GM12878 (cell line): ENCODE results near the gene LCORL. TPM values are rescaled to one million over a fixed set of nuclear protein-coding genes. Genes with fewer than 3 reads are reported as not detected.
A peak's percentile ranks its signal among the peaks of the same experiment; 100 is the strongest.

Source experiments
- ATAC-seq: fragments of 200-7000 bp; cut with Tn5 transposase; 3 replicates; pipeline ENCODE4 v1.9.1; 2020; ENCODE audit warnings: mild to moderate bottlenecking, moderate library complexity
- BruUV-seq: library from RNA; stranded (reverse); fragments of 400-500 nt; replicated peaks from 2 replicates; lab custom pipeline; 2021; lab: Mats Ljungman, UMichigan
- CTCF ChIA-PET: fragments of 300-600 bp; sonication (Branson Sonifier 250); formaldehyde crosslinking; extraction: SDS; loops from one replicate; lab custom pipeline; 2021; ENCODE audit warnings: inconsistent platforms; lab: Yijun Ruan, JAX
- POLR2A ChIA-PET: fragments of 350-600 bp; formaldehyde crosslinking; extraction: SDS; loops from one replicate; lab custom pipeline; 2021; ENCODE audit warnings: inconsistent platforms; lab: Charles Lee
- RAD21 ChIA-PET: fragments of 300-600 bp; sonication (Branson Sonifier 250); formaldehyde crosslinking; loops from one replicate; lab custom pipeline; 2023; ENCODE audit warnings: antibody characterized with exemption; ENCODE audit not compliant: unreplicated experiment; lab: Charles Lee
- SMC1A ChIA-PET: fragments of 300-600 bp; sonication (Branson Sonifier 250); formaldehyde crosslinking; loops from one replicate; lab custom pipeline; 2023; ENCODE audit not compliant: unreplicated experiment, uncharacterized antibody; lab: Charles Lee
- DNase-seq: peaks from one replicate; pipeline ENCODE4 v3.0.0-alpha.2; 2011; ENCODE audit warnings: low read depth, low spot score
- FAIRE-seq: peaks from 3 replicates; lab custom pipeline; 2011; peaks lifted over from hg19 to GRCh38; lab: Jason Lieb, UNC
- H2AFZ ChIP-seq: 2 replicates; pipeline ENCODE4 v1.6.0; 2011; ENCODE audit warnings: low read depth, low read length, control low read depth; ENCODE audit not compliant: control insufficient read depth
- H3K27ac ChIP-seq: 2 replicates; pipeline ENCODE4 v1.5.1; 2011; ENCODE audit warnings: control low read depth; ENCODE audit not compliant: control insufficient read depth, insufficient read depth
- H3K27me3 ChIP-seq, 2 experiments: replicated peaks in 1 of 2; 2 replicates each; pipeline versions ENCODE4 v1.6.0 to v1.6.1; 2011; ENCODE audit warnings: low read length in 1 of 2; ENCODE audit not compliant: control insufficient read depth in 2 of 2, insufficient read depth in 2 of 2
- H3K36me3 ChIP-seq, 2 experiments: 2 replicates each; pipeline ENCODE4 v1.5.1; 2011; ENCODE audit warnings: low read length in 1 of 2; ENCODE audit not compliant: control insufficient read depth in 2 of 2, insufficient read depth in 2 of 2
- H3K4me1 ChIP-seq: 2 replicates; pipeline ENCODE4 v1.6.1; 2011; ENCODE audit warnings: mild to moderate bottlenecking, low read length, moderate library complexity, mixed read lengths; ENCODE audit not compliant: control insufficient read depth, insufficient read depth
- H3K4me2 ChIP-seq: 2 replicates; pipeline ENCODE4 v1.6.0; 2011; ENCODE audit warnings: control low read depth; ENCODE audit not compliant: control insufficient read depth, insufficient read depth
- H3K4me3 ChIP-seq: fragments of 200-600 bp; sonication (generic); 2 replicates; pipeline ENCODE4 v1.5.1; 2016
- H3K79me2 ChIP-seq: 2 replicates; pipeline ENCODE4 v1.6.0; 2011; ENCODE audit warnings: low read length; ENCODE audit not compliant: control insufficient read depth, insufficient read depth
- H3K9ac ChIP-seq: 2 replicates; pipeline ENCODE4 v1.8.0; 2011; ENCODE audit warnings: low read length, control low read depth, mixed read lengths; ENCODE audit not compliant: control insufficient read depth, insufficient read depth
- H3K9me3 ChIP-seq: replicated peaks from 3 replicates; pipeline ENCODE4 v1.5.1; 2011; ENCODE audit warnings: mild to moderate bottlenecking, low read length; ENCODE audit not compliant: control insufficient read depth, insufficient read depth
- H4K20me1 ChIP-seq: 2 replicates; pipeline ENCODE4 v1.6.0; 2011; ENCODE audit not compliant: control insufficient read depth, insufficient read depth
- CBX5 ChIP-seq: sonication (generic); IDR thresholded peaks from 2 replicates; pipeline ENCODE4 v1.6.1; 2016; ENCODE audit warnings: low read depth, moderate library complexity, mild to moderate bottlenecking, inconsistent platforms
- CHD1 ChIP-seq: IDR thresholded peaks from 2 replicates; pipeline ENCODE4 v1.6.1; 2012; ENCODE audit warnings: low read depth, low read length, improper control_type of control experiment
- CTCF ChIP-seq, 3 experiments: IDR thresholded peaks in 2 of 3; conservative IDR thresholded peaks in 1 of 3; 2 replicates each; pipeline ENCODE4 v1.5.1; 2011; ENCODE audit warnings: low read depth in 3 of 3, low read length in 3 of 3, mild to moderate bottlenecking in 3 of 3, control low read depth in 2 of 3, moderate library complexity in 2 of 3, inconsistent platforms in 1 of 3, mixed read lengths in 1 of 3; ENCODE audit not compliant: control insufficient read depth in 2 of 3, insufficient read depth in 1 of 3; ENCODE audit errors: extremely low read depth in 1 of 3
- E2F4 ChIP-seq: IDR thresholded peaks from 2 replicates; pipeline ENCODE4 v1.6.1; 2012; ENCODE audit warnings: low read depth, low read length, improper control_type of control experiment
- LARP7 ChIP-seq: fragments of 450-650 bp; IDR thresholded peaks from 2 replicates; pipeline ENCODE4 v1.6.1; 2017; ENCODE audit warnings: mild to moderate bottlenecking
- MEF2A ChIP-seq: IDR thresholded peaks from 2 replicates; pipeline ENCODE4 v1.6.1; 2011; ENCODE audit warnings: low read depth, mild to moderate bottlenecking, low read length, moderate library complexity; ENCODE audit not compliant: insufficient read depth
- MXI1 ChIP-seq: fragments of 150-350 bp; IDR thresholded peaks from 2 replicates; pipeline ENCODE4 v1.6.1; 2011; ENCODE audit warnings: low read depth, mild to moderate bottlenecking, inconsistent platforms, low read length, improper control_type of control experiment
- NKRF ChIP-seq: fragments of 450-650 bp; conservative IDR thresholded peaks from 2 replicates; pipeline ENCODE4 v1.6.1; 2017; ENCODE audit warnings: mild to moderate bottlenecking, moderate library complexity
- NR2F1 ChIP-seq: fragments of 450-650 bp; conservative IDR thresholded peaks from 2 replicates; pipeline ENCODE4 v1.6.1; 2017; ENCODE audit warnings: mild to moderate bottlenecking
- PAX5 ChIP-seq: IDR thresholded peaks from 2 replicates; pipeline ENCODE4 v1.6.1; 2011; ENCODE audit warnings: low read depth, low read length, borderline replicate concordance
- RUNX3 ChIP-seq: IDR thresholded peaks from 2 replicates; pipeline ENCODE4 v1.6.1; 2012; ENCODE audit warnings: low read length, inconsistent platforms
- SMC3 ChIP-seq: IDR thresholded peaks from 2 replicates; pipeline ENCODE4 v1.6.1; 2011; ENCODE audit warnings: low read length, improper control_type of control experiment, borderline replicate concordance
- SREBF1 ChIP-seq: IDR thresholded peaks from 2 replicates; pipeline ENCODE4 v1.6.1; 2012; ENCODE audit warnings: mild to moderate bottlenecking, low read length
- TARDBP ChIP-seq: IDR thresholded peaks from 2 replicates; pipeline ENCODE4 v1.6.1; 2016; ENCODE audit warnings: borderline replicate concordance
- WGBS: methylation state at CpG from one replicate; pipeline ENCODE4 v1.1.6; 2016; ENCODE audit warnings: low lambda C conversion rate; ENCODE audit not compliant: insufficient replicate concordance, insufficient coverage; ENCODE audit errors: missing lambda C conversion rate; 5-methylcytosine and 5-hydroxymethylcytosine counted together
- in situ Hi-C: fragments of 300-500 bp; cut with MboI; formaldehyde crosslinking; loops from 9 replicates; pipeline ENCODE4 v1.14.3; 2018; ENCODE audit warnings: mixed read lengths
- intact Hi-C: fragments of 100-400 bp; cut with micrococcal nuclease; formaldehyde crosslinking; loops from one replicate; pipeline ENCODE4 v1.14.2; 2022; ENCODE audit not compliant: unreplicated experiment
- polyA plus RNA-seq, 11 experiments: library from polyadenylated mRNA; depleted of rRNA in 4 of 11; unstranded in 6 of 11; stranded (reverse) in 5 of 11; fragments of >200 nt; fragmentation: Nextera tagmentation in 4 of 11; fragmentation: Illumina TruSeq in 1 of 11; extraction: Ambion mirVana in 4 of 11; extraction: Trizol in 1 of 11; gene quantifications; 1 replicate in 1 of 11; 2 replicates in 10 of 11; pipeline versions ENCODE4 v1.2.1 to v1.2.3, GENCODE V29; 2011 to 2016; ENCODE audit warnings: inconsistent platforms in 2 of 11, missing spikeins in 2 of 11, low read depth in 1 of 11
- total RNA-seq, 4 experiments: library from RNA; depleted of rRNA in 3 of 4; stranded (reverse); fragments of >200 nt in 3 of 4; fragmentation: Illumina TruSeq in 1 of 4; extraction: Trizol in 1 of 4; gene quantifications; 2 replicates each; pipeline versions ENCODE4 v1.2.1 to v1.2.3, GENCODE V29; 2013 to 2021

The LCORL gene
- total and polyA plus RNA-seq, 10 of the 15 experiments (the other 5 are each of a cell fraction or from before 2014, with no cell fraction given) = 2.2 to 9.8 (median 5.9) TPM

- peaks cover 4% of the 10 kb centered on the region; the same call in 1 of the 2 replicates for H4K20me1 ChIP-seq
- intact Hi-C loops = loop anchor here (2.0 to 10.0 kb wide), 2 partner anchors 210 to 394 kb away; partner anchors contain the start of gene LCORL
- ChIA-PET CTCF (interaction anchor here (1.0 to 7.1 kb wide), 4 partner anchors 13 to 262 kb away, joined by 4 to 93 read pairs (median 22); no protein-coding TSS in a partner anchor), POLR2A (interaction anchor here (1.7 to 2.6 kb wide), 2 partner anchors 10 to 197 kb away, joined by 4 to 12 read pairs; partner anchors contain the start of gene MED28), SMC1A (interaction anchor here (1.0 to 7.6 kb wide), 2 partner anchors 211 to 264 kb away, joined by 3 to 68 read pairs; partner anchors contain the start of gene LCORL), RAD21 (interaction anchor here (1.4 to 6.8 kb wide), 3 partner anchors 14 to 263 kb away, joined by 3 to 63 read pairs (median 4); no protein-coding TSS in a partner anchor)
- no peaks in the 10 kb centered on the region; a peak in 1 of 4 replicates for H3K27me3 ChIP-seq
- BruUV-seq = no TSS peak
- 0 out of 4 replicates have a peak, but pooled peaks cover 0 to 3% of the 10 kb centered on the region in 2 experiments for H3K36me3 ChIP-seq
- no peaks in the 10 kb centered on the region for H3K9me3 ChIP-seq
- FAIRE-seq = no peak
- in situ Hi-C loops = loop anchor here (10.0 kb wide), 1 partner anchor 214 kb away; the partner anchor contains the start of gene LCORL
- peak overlapping the region; percentile 87 for H3K4me3 ChIP-seq
- H3K4me1 ChIP-seq = peaks cover 2% of the 10 kb centered on the region
- DNase-seq = no peak
- H2AFZ ChIP-seq = peak overlapping the region; percentile 78
- no peak for TF ChIP-seq TARDBP
- no peak for TF ChIP-seq CTCF (IDR thresholded peaks at IDR 0.05 in 2 of 3, conservative IDR thresholded peaks at IDR 0.05 in 1 of 3; ENCODE audit: control insufficient read depth in 2 of 3, extremely low read depth in 1 of 3, insufficient read depth in 1 of 3, low read depth in 3 of 3, low read length in 3 of 3)
- TF ChIP-seq MEF2A = no peak
- no peak for TF ChIP-seq SREBF1
- peak; percentile 51; the same call in 1 of the 2 replicates for TF ChIP-seq LARP7
- no peak for TF ChIP-seq PAX5
- TF ChIP-seq NKRF = 0 out of 2 replicates have a peak, but pooled peaks have one; percentile 11
- TF ChIP-seq SMC3 = no peak
- TF ChIP-seq MXI1 = no peak
- 0 out of 2 replicates have a peak, but pooled peaks have one; percentile 41 for TF ChIP-seq NR2F1
- TF ChIP-seq RUNX3 = peak; percentile 13; the same call in 1 of the 2 replicates
- TF ChIP-seq CHD1 = no peak
- TF ChIP-seq E2F4 = no peak
- peak; percentile 38; the same call in 1 of the 2 replicates for TF ChIP-seq CBX5
- 1% methylated on average over 42 of the region's 48 CpGs for WGBS
- peaks cover 98% of the 10 kb centered on the region for H3K79me2 ChIP-seq
- peak overlapping the region; percentile 60 for H3K27ac ChIP-seq
- peak; percentile 37 for ATAC-seq
- peak overlapping the region; percentile 85 for H3K4me2 ChIP-seq
- H3K9ac ChIP-seq = peak overlapping the region; percentile 82
Measured at GRCh38 chr4:17811078-17811603, 210.4 kb downstream of the LCORL start.
